IPS-18c (cell line): ENCODE measurements around the gene ATG2B.
"Not testable (repeated sequence)": the region's sequence is repeated elsewhere in the genome, so short reads cannot be mapped to it uniquely, and the experiment has no call there.

ENCODE experiments used
- H3K4me3 ChIP-seq: 2 replicates; pipeline ENCODE4 v1.7.0; 2013; ENCODE audit warnings: low read depth, mild to moderate bottlenecking, low read length, moderate library complexity; ENCODE audit not compliant: insufficient read depth
- H3K9me3 ChIP-seq: one replicate; pipeline ENCODE4 v1.6.1; 2013; ENCODE audit warnings: mild to moderate bottlenecking, low read length, moderate library complexity; ENCODE audit not compliant: control insufficient read depth, insufficient read depth

ATG2B gene

DNA sequence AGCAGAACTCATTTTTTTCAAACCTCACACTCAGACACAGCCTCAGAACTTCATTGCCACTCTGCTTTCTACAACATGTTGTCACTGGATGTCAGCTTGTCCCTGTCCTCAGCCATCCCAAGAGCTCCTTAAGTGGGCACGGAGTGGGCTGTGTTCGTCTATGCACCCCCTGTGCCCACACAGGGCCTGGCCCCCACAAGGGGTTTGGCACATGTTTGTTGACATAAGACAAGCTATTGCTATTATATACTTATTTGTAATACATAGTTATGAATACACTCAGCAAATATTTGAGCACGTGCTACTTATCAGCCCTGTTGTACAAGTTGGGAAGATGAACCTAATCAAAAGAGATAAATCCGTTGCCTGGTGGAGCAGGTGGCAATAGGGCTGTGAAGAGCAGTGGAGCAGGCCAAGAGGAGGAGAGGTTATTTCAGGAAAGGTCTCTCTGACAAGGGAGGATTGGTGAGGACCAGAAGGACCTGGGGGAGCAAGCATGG, 111.4 kb downstream of the ATG2B start:
- H3K4me3 ChIP-seq: no peak overlapping the region
- H3K9me3 ChIP-seq: no peaks in the 10 kb centered on the region

GRCh38 chr14:96250485-96250884, 112.7 kb downstream of the ATG2B start:
- H3K4me3 ChIP-seq: no peak overlapping the region

DNA sequence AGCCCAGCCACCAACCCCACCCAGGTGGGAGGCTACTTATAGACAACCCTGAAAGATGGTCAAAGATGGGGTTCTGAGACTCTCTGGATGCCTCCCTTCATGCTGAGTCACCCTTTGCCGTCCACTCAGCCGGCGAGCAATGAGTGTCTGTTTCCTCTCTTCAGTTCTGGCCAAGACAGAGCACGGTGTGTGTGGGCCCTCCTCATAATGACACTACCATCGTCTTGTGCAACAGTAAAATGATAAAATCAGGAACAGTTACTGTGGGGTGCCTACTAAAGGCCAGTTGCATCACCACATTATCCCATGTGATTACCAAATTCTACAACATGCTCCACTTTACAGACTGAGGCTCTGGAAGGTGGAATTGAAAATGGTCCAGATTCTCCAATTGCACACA, 114.1 kb downstream of the ATG2B start:
- no peak overlapping the region for H3K4me3 ChIP-seq

More at GRCh38 chr14:96250485-96250884, 112.7 kb downstream of the ATG2B start:
- H3K9me3 ChIP-seq: no peaks in the 10 kb centered on the region

DNA sequence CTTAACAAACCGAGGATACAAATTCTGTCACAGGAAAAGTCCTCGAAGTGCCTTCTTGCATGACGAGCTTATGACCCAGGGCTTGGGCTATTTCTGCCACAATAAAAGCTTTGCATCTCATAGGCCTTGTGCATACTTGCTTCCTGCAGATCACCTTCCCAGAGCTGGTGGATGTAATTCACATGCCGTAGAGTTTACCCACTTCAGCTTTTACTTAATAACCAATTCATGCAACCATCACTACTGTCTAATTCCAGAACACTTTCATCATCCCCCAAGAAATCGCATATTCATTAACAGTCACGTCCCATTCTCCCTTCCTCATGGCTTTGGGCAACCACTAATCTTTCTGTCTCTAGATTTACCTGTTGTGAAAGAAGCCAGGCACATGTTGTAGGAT, 116.1 kb downstream of the ATG2B start:
- Histone ChIP-seq H3K9me3 (peaks cover 4% of the 10 kb centered on the region), H3K4me3 (no peak overlapping the region)

More for the DNA sequence above, 114.1 kb downstream of the ATG2B start:
- no peaks in the 10 kb centered on the region for H3K9me3 ChIP-seq

GRCh38 chr14:96246539-96246847, 116.6 kb downstream of the ATG2B start:
- Histone ChIP-seq H3K4me3 (no peak overlapping the region), H3K9me3 (peaks cover 4% of the 10 kb centered on the region)

DNA sequence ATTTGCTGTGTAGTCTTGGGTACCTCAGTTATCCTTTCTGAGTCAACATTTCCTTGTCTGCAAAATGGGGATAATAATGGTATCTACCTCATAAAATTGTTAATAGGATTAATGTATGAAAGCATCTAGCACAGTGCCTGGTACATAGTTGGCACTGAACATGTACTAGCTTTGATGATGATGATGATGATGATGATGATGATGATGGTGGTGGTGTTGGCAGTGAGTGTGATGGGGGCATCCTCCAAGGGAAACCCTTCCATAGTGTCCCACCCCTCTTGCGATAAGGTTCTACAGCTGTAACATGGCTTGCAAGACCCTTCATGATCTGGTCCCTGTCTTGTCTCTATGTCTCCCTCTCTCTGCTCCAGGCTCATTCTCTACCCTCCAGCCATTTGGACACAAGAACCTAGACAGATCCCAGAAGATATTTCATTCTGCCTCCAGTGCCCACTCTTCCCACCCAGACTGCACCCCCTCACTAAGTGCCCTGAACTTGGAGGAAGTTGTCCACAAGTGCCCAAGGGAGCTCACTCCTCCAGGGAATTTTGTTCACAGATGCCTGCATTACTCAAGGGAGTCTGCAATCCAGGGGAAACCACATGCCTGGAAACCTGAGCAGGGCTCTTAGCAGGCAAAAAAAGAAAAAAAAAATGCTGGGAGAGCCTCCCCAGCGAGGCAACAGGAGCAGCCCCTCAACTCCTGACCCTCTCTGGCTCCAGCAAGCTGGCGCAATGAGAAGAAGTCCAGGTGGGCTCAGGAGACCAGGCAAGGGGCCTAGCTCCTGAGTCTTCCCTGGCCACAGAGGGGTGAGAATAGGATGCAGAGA, 117.2 kb downstream of the ATG2B start:
- H3K9me3 ChIP-seq: peaks cover 4% of the 10 kb centered on the region
- no peak overlapping the region for H3K4me3 ChIP-seq

DNA sequence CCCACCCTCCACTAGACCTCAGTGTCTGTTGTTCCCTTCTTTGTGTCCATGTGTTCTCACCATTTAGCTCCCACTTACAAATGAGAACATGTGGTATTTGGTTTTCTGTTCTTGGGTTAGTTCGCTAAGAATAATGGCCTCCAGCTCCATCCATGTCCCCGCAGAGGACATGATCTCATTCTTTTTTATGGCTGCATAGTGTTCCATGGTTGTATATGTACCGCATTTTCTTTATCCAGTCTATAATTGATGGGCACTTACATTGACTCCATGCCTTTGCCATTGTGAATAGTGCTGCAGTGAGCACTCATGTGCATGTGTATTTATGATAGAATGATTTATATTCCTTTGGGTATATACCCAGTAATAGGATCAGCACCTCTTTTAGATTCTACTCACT, 118.1 kb downstream of the ATG2B start:
- not testable (repeated sequence) for H3K4me3 ChIP-seq, H3K9me3 ChIP-seq

DNA sequence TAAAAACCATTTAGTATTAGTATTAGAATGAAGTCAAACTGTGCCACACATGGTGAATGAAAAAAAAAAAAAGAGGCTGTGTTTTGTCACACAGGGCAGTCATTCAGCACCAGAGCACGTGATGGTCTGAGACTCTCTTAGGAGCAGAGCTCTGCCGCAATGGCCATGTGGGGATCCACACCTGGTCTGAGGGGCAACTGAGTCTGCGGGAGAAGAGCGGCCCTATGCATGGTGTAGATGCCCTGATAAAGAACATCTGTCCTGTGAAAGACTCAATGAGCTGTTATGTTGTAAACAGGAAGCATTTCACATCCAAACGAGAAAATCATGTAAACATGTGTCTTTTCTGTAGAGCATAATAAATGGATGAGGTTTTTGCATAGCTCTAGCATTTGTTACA, 119.4 kb downstream of the ATG2B start:
- Histone ChIP-seq H3K4me3 (no peak overlapping the region), H3K9me3 (peaks cover 4% of the 10 kb centered on the region)

- peaks cover 4% of the 10 kb centered on the region for H3K9me3 ChIP-seq
- no peak overlapping the region for H3K4me3 ChIP-seq
Observed at GRCh38 chr14:96242126-96242525, 121.0 kb downstream of the ATG2B start.

- H3K9me3 ChIP-seq: peaks cover 4% of the 10 kb centered on the region
- no peak overlapping the region for H3K4me3 ChIP-seq
Observed at GRCh38 chr14:96240641-96241040, 122.5 kb downstream of the ATG2B start.

- Histone ChIP-seq H3K9me3 (peaks cover 4% of the 10 kb centered on the region), H3K4me3 (no peak overlapping the region)
Observed at GRCh38 chr14:96239711-96240141, 123.4 kb downstream of the ATG2B start.

GRCh38 chr14:96238676-96239265, 124.4 kb downstream of the ATG2B start:
- Histone ChIP-seq H3K4me3 (no peak overlapping the region), H3K9me3 (peaks cover 6% of the 10 kb centered on the region)

DNA sequence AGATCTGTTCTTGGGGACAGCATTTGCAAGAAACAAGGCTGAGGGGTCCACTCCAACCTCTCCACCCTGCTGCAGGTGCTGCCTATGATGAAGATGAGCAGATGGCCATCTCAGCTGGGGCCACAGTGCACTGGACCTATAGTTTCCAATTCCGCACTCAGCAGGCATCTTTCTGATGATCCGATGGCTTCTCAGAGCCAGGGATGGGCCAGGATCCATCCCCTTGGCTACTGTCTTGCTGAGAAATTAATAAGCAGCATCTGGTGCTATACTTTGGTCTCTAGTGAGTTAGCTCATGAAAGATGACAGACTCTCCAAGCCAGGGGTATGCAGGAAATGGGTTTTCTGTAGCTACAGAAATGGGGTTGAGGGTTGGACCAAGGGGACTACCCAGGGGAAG, 125.5 kb downstream of the ATG2B start:
- Histone ChIP-seq H3K4me3 (no peak overlapping the region), H3K9me3 (peaks cover 3% of the 10 kb centered on the region)

GRCh38 chr14:96235426-96235825, 127.7 kb downstream of the ATG2B start:
- no peak overlapping the region for H3K4me3 ChIP-seq
- H3K9me3 ChIP-seq: peaks cover 2% of the 10 kb centered on the region

GRCh38 chr14:96233661-96234060, 129.5 kb downstream of the ATG2B start:
- Histone ChIP-seq H3K9me3 (peaks cover 2% of the 10 kb centered on the region), H3K4me3 (no peak overlapping the region)

DNA sequence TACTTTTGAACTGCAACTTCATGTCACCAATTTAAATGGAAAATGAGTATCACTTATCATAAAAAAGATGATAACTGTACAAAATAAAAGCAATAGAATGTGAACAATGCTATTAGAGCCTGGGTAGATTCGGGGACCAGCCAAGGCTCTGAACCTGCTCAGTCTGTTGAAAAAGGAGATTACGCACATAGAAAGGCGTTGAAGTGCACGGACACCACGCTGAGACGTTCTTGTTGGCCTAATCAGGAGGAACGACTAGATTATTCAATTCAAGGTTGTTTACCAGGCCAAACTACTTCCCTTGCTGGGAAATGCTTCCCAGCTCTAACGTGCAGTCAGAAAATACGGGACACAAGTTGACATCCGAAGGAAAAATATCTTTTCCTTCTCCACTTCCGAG, 130.6 kb downstream of the ATG2B start:
- H3K4me3 ChIP-seq: no peak overlapping the region

GRCh38 chr14:96231526-96232130, 131.5 kb downstream of the ATG2B start:
- Histone ChIP-seq H3K9me3 (peaks cover 4% of the 10 kb centered on the region), H3K4me3 (no peak overlapping the region)

More for the DNA sequence above, 130.6 kb downstream of the ATG2B start:
- H3K9me3 ChIP-seq: peaks cover 4% of the 10 kb centered on the region

GRCh38 chr14:96231056-96231455, 132.1 kb downstream of the ATG2B start:
- H3K9me3 ChIP-seq: peaks cover 4% of the 10 kb centered on the region
- no peak overlapping the region for H3K4me3 ChIP-seq
